H1 (cell line): ENCODE results near the gene PTPRG. TPM values are rescaled to one million over a fixed set of nuclear protein-coding genes. Genes with fewer than 3 reads are reported as not detected.

Experiments used
- SIRT6 ChIP-seq: IDR thresholded peaks from one replicate; pipeline ENCODE4 v1.7.1; 2012; ENCODE audit warnings: low read length, inconsistent platforms
- polyA plus RNA-seq, 7 experiments: library from polyadenylated mRNA; depleted of rRNA in 3 of 7; stranded (reverse) in 5 of 7; unstranded in 2 of 7; fragments of >200 nt in 5 of 7; fragments of 200-250 nt in 2 of 7; gene quantifications; 1 replicate in 5 of 7; 2 replicates in 1 of 7; 4 replicates in 1 of 7; pipeline versions ENCODE4 v1.2.1 to v1.2.3, GENCODE V29; 2011 to 2013; ENCODE audit warnings: missing spikeins in 2 of 7, mixed read lengths in 2 of 7
- total RNA-seq: library from RNA; stranded (reverse); fragmentation: NEBNext Ultra II Directional; extraction: Animal tissue kit (Norgen Biotek cat#: 25700); gene quantifications from 2 replicates; pipeline ENCODE4 v1.2.1, GENCODE V29; 2021

The PTPRG gene
- total and polyA plus RNA-seq, 2 of the 8 experiments (the other 6 are each of a cell fraction or from before 2014, with no cell fraction given), result 23.3 to 96.2 TPM

GRCh38 chr3:61688307-61688984 is 127.1 kb downstream of the PTPRG start (continued):
- TF ChIP-seq SIRT6, result no peak
